MM.1S (cell line): ENCODE measurements around the gene AIRE.
"Not testable (repeated sequence)": the region's sequence is repeated elsewhere in the genome, so short reads cannot be mapped to it uniquely, and the experiment has no call there.

Source experiments
- DNase-seq: peaks from one replicate; pipeline ENCODE4 v3.0.0-alpha.2; 2015
- H2AFZ ChIP-seq: fragments of 300-600 bp; sonication (generic); 2 replicates; pipeline ENCODE4 v1.6.0; 2016; ENCODE audit warnings: antibody characterized with exemption, low read length
- H3F3A ChIP-seq: fragments of 300-600 bp; sonication (generic); 2 replicates; pipeline ENCODE4 v1.6.1; 2016; ENCODE audit warnings: mild to moderate bottlenecking, antibody characterized with exemption, low read length, moderate library complexity, mixed read lengths; ENCODE audit not compliant: insufficient read depth
- H3K27ac ChIP-seq: fragments of 300-600 bp; sonication (generic); 2 replicates; pipeline ENCODE4 v1.5.1; 2016; ENCODE audit warnings: mild to moderate bottlenecking, low read length
- H3K27me3 ChIP-seq: fragments of 300-600 bp; sonication (generic); replicated peaks from 2 replicates; pipeline ENCODE4 v1.6.0; 2016; ENCODE audit warnings: low read length; ENCODE audit not compliant: insufficient read depth
- H3K36me3 ChIP-seq: fragments of 300-600 bp; sonication (generic); replicated peaks from 2 replicates; pipeline ENCODE4 v1.6.1; 2016; ENCODE audit warnings: mild to moderate bottlenecking, low read length, mixed read lengths; ENCODE audit not compliant: insufficient read depth
- H3K4me1 ChIP-seq: fragments of 300-600 bp; sonication (generic); 2 replicates; pipeline ENCODE4 v1.6.1; 2016; ENCODE audit warnings: low read length, mixed read lengths
- H3K4me2 ChIP-seq: fragments of 300-600 bp; sonication (generic); 2 replicates; pipeline ENCODE4 v1.6.0; 2016; ENCODE audit warnings: low read depth, low read length
- H3K4me3 ChIP-seq: fragments of 300-600 bp; sonication (generic); 2 replicates; pipeline ENCODE4 v1.5.1; 2016; ENCODE audit warnings: low read length, mixed read lengths
- H3K79me2 ChIP-seq: fragments of 300-600 bp; sonication (generic); 2 replicates; pipeline ENCODE4 v1.6.1; 2016; ENCODE audit warnings: mixed run types, low read length, mixed read lengths
- H3K9ac ChIP-seq: fragments of 300-600 bp; sonication (generic); 2 replicates; pipeline ENCODE4 v1.6.1; 2016; ENCODE audit warnings: low read length, mixed read lengths
- H3K9me2 ChIP-seq: fragments of 300-600 bp; sonication (generic); replicated peaks from 2 replicates; pipeline ENCODE4 v1.6.1; 2016; ENCODE audit warnings: mild to moderate bottlenecking, low read length, mixed read lengths; ENCODE audit not compliant: insufficient read depth
- H3K9me3 ChIP-seq: fragments of 300-600 bp; sonication (generic); replicated peaks from 2 replicates; pipeline ENCODE4 v1.6.1; 2016; ENCODE audit warnings: mild to moderate bottlenecking, low read length, mixed read lengths; ENCODE audit not compliant: insufficient read depth
- H4K20me1 ChIP-seq: fragments of 300-600 bp; sonication (generic); 2 replicates; pipeline ENCODE4 v1.6.1; 2016; ENCODE audit warnings: mild to moderate bottlenecking, low read length, moderate library complexity, mixed read lengths; ENCODE audit not compliant: insufficient read depth
- EZH2 ChIP-seq: fragments of 300-600 bp; sonication (generic); optimal IDR thresholded peaks from 2 replicates; pipeline ENCODE3; 2017; ENCODE audit warnings: low read depth, mild to moderate bottlenecking, antibody characterized with exemption, low read length, mixed read lengths
- EZH2phosphoT487 ChIP-seq: fragments of 300-600 bp; sonication (generic); IDR thresholded peaks from 2 replicates; pipeline ENCODE4 v1.6.1; 2018; ENCODE audit warnings: antibody characterized with exemption, low read length
- TF ChIP-seq, protein P1 (sequence below): fragments of 300-600 bp; sonication (generic); IDR thresholded peaks from 2 replicates; pipeline ENCODE4 v1.5.1; 2016; ENCODE audit warnings: antibody characterized with exemption, low read length, mixed read lengths

The AIRE gene

DNA sequence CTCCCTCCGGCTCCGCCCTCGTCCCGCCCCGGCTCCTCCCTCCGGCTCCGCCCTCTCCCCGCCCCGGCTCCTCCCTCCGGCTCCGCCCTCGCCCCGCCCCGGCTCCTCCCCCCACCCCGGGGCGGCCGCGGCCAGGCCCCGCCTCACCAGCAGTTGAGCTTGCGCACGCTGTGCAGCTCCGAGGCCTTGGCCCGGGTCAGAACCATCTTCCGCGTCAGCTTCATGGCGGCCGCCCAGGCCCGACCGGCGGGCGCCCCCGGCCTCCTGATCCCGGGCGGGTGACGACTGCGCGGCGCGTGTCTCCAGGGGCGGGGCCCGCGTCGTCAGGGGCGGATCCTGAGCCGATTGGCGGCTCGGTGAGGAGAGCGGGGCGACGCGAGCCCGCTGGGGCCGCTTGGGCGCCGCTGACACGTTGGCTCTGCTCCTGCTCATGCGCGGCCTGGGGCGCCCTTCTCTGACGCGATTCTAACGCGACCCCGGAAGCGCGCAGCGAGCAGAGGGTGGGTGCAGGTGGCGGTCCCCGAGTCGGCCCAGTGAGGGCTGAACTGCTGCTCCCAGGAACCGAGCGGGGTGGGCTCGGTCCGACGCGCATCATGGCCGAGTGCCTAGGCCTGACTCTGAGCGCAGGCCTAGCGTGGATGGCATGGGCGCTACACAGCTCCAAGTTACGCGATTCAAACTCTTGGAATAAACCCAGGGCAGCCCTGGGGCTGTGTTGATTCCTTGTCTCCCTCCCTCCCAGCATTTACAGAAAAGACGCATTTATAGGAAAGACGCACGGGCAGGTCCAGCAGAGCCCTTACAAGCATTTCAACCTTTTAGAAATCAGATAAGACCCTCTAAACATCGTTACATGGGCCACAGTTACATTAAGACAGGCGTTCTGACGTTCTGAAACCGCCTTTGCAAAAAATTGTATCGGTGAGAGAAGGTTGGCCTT, 53.6 kb downstream of the AIRE start, which contains the start of gene CFAP410:
Gene CFAP410, minus strand, starts transcription at position 420 of the 940 bp plus-strand sequence. Its CDS starts 196 bp downstream, at position 224.
- peak; percentile 99 for DNase-seq
- Histone ChIP-seq H3K79me2 (no peaks in the 10 kb centered on the region), H3K4me3 (peak within 1 kb of the TSS; percentile 92), H3K9me3 (no peaks in the 10 kb centered on the region), H3K9me2 (no peaks in the 10 kb centered on the region), H4K20me1 (no peaks in the 10 kb centered on the region), H3K36me3 (no peaks in the 10 kb centered on the region), H3K9ac (peak within 1 kb of the TSS; percentile 89), H3K4me1 (peaks cover 9% of the 10 kb centered on the region), H3K27ac (peak within 1 kb of the TSS; percentile 94), H3K27me3 (peaks cover 33% of the 10 kb centered on the region), H3K4me2 (peak within 1 kb of the TSS; percentile 83), H2AFZ (peak within 1 kb of the TSS; percentile 67), H3F3A (peaks cover 21% of the 10 kb centered on the region)
- no peak for TF ChIP-seq EZH2phosphoT487
- no peak for TF ChIP-seq EZH2
- TF ChIP-seq, protein P1, sequence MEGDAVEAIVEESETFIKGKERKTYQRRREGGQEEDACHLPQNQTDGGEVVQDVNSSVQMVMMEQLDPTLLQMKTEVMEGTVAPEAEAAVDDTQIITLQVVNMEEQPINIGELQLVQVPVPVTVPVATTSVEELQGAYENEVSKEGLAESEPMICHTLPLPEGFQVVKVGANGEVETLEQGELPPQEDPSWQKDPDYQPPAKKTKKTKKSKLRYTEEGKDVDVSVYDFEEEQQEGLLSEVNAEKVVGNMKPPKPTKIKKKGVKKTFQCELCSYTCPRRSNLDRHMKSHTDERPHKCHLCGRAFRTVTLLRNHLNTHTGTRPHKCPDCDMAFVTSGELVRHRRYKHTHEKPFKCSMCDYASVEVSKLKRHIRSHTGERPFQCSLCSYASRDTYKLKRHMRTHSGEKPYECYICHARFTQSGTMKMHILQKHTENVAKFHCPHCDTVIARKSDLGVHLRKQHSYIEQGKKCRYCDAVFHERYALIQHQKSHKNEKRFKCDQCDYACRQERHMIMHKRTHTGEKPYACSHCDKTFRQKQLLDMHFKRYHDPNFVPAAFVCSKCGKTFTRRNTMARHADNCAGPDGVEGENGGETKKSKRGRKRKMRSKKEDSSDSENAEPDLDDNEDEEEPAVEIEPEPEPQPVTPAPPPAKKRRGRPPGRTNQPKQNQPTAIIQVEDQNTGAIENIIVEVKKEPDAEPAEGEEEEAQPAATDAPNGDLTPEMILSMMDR: no peak

DNA sequence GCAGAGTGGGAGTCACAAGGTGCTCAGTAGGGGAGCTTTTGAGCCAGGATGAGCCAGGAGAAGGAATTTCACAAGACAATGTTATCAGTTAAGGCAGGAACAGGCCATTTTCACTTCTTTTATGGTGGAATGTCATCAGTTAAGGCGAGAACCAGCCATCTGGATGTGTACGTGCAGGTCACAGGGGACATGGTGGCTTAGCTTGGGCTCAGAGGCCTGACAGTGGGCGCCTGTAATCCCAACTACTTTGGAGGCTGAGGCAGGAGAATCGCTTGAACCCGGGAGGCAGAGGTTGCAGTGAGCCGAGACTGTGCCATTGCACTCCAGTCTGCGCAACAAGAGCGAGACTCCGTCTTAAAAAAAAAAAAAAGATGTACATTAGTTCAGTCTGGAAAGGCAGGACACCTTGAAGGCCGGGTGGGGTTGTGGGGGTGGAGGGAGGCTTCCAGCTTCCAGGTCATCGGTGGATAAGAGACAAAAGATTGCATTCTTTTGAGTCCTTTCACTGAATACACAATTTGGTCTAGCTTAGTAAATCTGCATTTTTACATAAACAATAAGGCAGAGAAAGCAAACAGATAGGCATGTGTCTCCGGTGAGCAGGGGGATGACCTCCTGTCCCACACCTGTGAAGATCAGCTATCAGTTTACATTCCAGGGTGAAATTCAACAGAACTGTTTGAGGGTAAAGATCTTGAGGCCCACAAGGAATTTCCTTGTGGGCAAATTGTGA, 56.2 kb downstream of the AIRE start:
- not testable (repeated sequence) for H3K4me3 ChIP-seq, H3K36me3 ChIP-seq, H3K4me1 ChIP-seq, H3K79me2 ChIP-seq, H3K4me2 ChIP-seq, H3K9ac ChIP-seq, H4K20me1 ChIP-seq, H2AFZ ChIP-seq, H3K9me3 ChIP-seq, DNase-seq, H3K27ac ChIP-seq, H3K9me2 ChIP-seq
- Histone ChIP-seq H3K27me3 (peaks cover 59% of the 10 kb centered on the region), H3F3A (peaks cover 21% of the 10 kb centered on the region)

DNA sequence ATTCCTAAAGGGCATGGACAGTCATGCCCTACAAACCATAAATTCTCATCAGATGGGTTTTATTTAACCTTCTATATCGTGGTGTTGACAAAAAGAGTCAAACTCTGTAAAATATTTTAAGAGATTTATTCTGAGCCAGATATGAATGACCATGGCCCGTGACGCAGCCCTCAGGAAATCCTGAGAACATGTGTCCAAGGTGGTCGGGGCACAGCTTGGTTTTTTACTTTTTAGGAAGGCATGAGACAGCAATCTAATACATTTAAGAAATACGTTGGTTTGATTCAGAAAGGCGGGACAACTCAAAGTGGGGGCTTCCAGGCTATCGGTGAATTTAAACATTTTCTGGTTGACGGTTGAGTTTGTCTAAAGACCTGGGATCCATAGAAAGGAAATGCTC, 57.3 kb downstream of the AIRE start:
- H4K20me1 ChIP-seq, H3K4me3 ChIP-seq, H2AFZ ChIP-seq, H3K4me2 ChIP-seq, H3K27ac ChIP-seq, H3K4me1 ChIP-seq, H3K9me2 ChIP-seq, H3K79me2 ChIP-seq, DNase-seq, H3K9ac ChIP-seq, H3K36me3 ChIP-seq, H3K9me3 ChIP-seq: not testable (repeated sequence)
- Histone ChIP-seq H3F3A (peaks cover 14% of the 10 kb centered on the region), H3K27me3 (peaks cover 70% of the 10 kb centered on the region)

DNA sequence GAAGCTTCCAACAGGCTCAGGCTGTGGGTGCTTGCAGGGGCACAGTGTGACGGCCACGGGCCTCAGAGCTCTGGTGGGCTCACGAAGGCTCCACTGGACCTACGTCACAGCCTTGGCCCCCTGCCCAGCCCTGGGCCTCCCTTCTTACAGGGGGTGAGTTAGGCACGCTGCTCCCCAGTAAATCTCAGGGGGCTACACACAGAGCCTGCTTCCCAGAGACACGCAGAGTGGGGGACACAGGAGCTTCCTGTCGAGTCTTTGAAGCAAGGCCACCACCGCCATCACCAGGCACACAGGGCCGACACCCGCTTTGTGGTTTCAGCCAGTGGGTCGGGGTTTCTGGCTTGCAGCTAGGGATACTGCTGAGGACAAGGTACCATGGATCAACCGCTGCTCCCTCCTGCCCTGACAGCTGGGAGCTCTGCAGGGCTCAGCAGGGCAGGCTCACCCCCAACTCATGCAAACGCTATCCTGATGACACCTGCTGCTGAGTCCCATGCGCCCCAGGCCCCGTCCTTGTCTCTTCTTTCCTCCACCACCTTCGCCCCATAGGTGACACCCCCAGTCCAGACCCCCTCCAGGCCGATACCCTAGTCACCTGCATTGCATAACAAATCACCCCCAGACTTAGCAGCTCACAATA, 59.0 kb downstream of the AIRE start:
- Histone ChIP-seq H4K20me1 (no peaks in the 10 kb centered on the region), H2AFZ (no peak overlapping the region), H3K4me1 (peaks cover 4% of the 10 kb centered on the region; the same call in 1 of the 2 replicates), H3K27ac (no peak overlapping the region), H3K27me3 (peaks cover 87% of the 10 kb centered on the region), H3F3A (peaks cover 1% of the 10 kb centered on the region; the same call in 1 of the 2 replicates), H3K9me3 (no peaks in the 10 kb centered on the region), H3K79me2 (no peaks in the 10 kb centered on the region), H3K4me2 (no peak overlapping the region), H3K9me2 (no peaks in the 10 kb centered on the region), H3K9ac (no peak overlapping the region), H3K36me3 (no peaks in the 10 kb centered on the region), H3K4me3 (no peak overlapping the region)
- DNase-seq: no peak
- TF ChIP-seq, protein P1: no peak
- TF ChIP-seq EZH2phosphoT487 (0 out of 2 replicates have a peak, but pooled peaks have one; percentile 70), EZH2 (peak; percentile 48)
